ENCODE data around the gene HOXD4.

- no peak for TF ChIP-seq CTCF (conservative IDR thresholded peaks at IDR 0.05; ENCODE audit: low read depth, low read length)
- TF ChIP-seq NFE2L2 (IDR thresholded peaks at IDR 0.05; ENCODE audit: low read depth, low read length) = no peak
- no peak for TF ChIP-seq ELK1 (IDR thresholded peaks at IDR 0.05; ENCODE audit: borderline replicate concordance, low read depth, low read length)
- no peak for TF ChIP-seq RFX5 (IDR thresholded peaks at IDR 0.05; ENCODE audit: low read depth, low read length)
- no peak for TF ChIP-seq CEBPB (IDR thresholded peaks at IDR 0.05; ENCODE audit: low read depth, low read length)
Observed at GRCh38 chr2:176165370-176166050, 14.2 kb downstream of the HOXD4 start.
